Muscle of arm (tissue), 14 donors: ENCODE data around the gene MYH4. TPM values are rescaled to one million over a fixed set of nuclear protein-coding genes. Genes with fewer than 3 reads are reported as not detected.

Experiments
- DNase-seq: peaks from one replicate; pipeline ENCODE4 v3.0.0-alpha.2; 2013
- long read RNA-seq, 11 donors: transcript quantifications; one replicate each; lab custom pipeline, GENCODE V29; 2026
- polyA plus RNA-seq, 12 donors: library from polyadenylated mRNA; unstranded; fragments of 120-200 nt; gene quantifications; one replicate each; pipeline ENCODE4 v1.2.1, GENCODE V29; 2013; ENCODE audit not compliant: insufficient read length in 12 of 12

The MYH4 gene
- 1 to 10 TPM in 2 of 12 donors, under 1 TPM in 9, not detected in 1; 0.07 to 5.1 (median 0.44) TPM for polyA plus RNA-seq
- long read RNA-seq, donor 1, result 0 reads
- long read RNA-seq, donor 2, result 0 reads
- long read RNA-seq, donor 3, result 0 reads
- long read RNA-seq, donor 4, result 0 reads
- long read RNA-seq, donor 5, result 0 reads
- long read RNA-seq, donor 6, result 0 reads
- long read RNA-seq, donor 7, result 0 reads
- long read RNA-seq, donor 8, result 0 reads
- long read RNA-seq, donor 9, result 0 reads
- long read RNA-seq, donor 10, result 0 reads
- long read RNA-seq, donor 11, result 0 reads

- no peak for DNase-seq
Observed at GRCh38 chr17:10469459-10469858, at the start of gene MYH4. MYH4 (minus strand) TSS chr17:10469559; CDS start chr17:10466745, 2,814 bp downstream.

GRCh38 chr17:10518271-10519037 lies 49.1 kb upstream of the MYH4 start, which contains the start of gene MYH1:
MYH1 (minus strand) TSS chr17:10518542; CDS start chr17:10516642, 1,900 bp downstream.
- no peak for DNase-seq

- no peak for DNase-seq
Observed at GRCh38 chr17:10516638-10517037, 47.3 kb upstream of the MYH4 start.

- DNase-seq, result no peak
Observed at GRCh38 chr17:10516065-10516464, 46.7 kb upstream of the MYH4 start.

GRCh38 chr17:10513299-10514067 lies 44.1 kb upstream of the MYH4 start:
- no peak for DNase-seq

- no peak for DNase-seq
Observed at GRCh38 chr17:10512856-10513255, 43.5 kb upstream of the MYH4 start.

GRCh38 chr17:10499950-10500349 lies 30.6 kb upstream of the MYH4 start:
- no peak for DNase-seq

GRCh38 chr17:10492004-10492403 lies 22.6 kb upstream of the MYH4 start:
- DNase-seq, result no peak

- no peak for DNase-seq
Observed at GRCh38 chr17:10482252-10482651, 12.9 kb upstream of the MYH4 start.

GRCh38 chr17:10477701-10478100 lies 8.3 kb upstream of the MYH4 start:
- no peak for DNase-seq

- DNase-seq, result no peak
Observed at GRCh38 chr17:10474536-10474935, 5.2 kb upstream of the MYH4 start.

- DNase-seq, result no peak
Observed at GRCh38 chr17:10471858-10472257, 2.5 kb upstream of the MYH4 start.

GRCh38 chr17:10463402-10463801 lies 6.0 kb downstream of the MYH4 start:
- DNase-seq, result no peak

- DNase-seq, result no peak
Observed at GRCh38 chr17:10460062-10460461, 9.3 kb downstream of the MYH4 start.

- DNase-seq, result no peak
Observed at GRCh38 chr17:10458701-10459100, 10.7 kb downstream of the MYH4 start.

GRCh38 chr17:10457952-10458351 lies 11.4 kb downstream of the MYH4 start:
- DNase-seq, result no peak

GRCh38 chr17:10447026-10447931 lies 22.1 kb downstream of the MYH4 start:
- no peak for DNase-seq

- DNase-seq, result no peak
Observed at GRCh38 chr17:10439816-10440215, 29.5 kb downstream of the MYH4 start.

- no peak for DNase-seq
Observed at GRCh38 chr17:10435096-10435495, 34.3 kb downstream of the MYH4 start.

- no peak for DNase-seq
Observed at GRCh38 chr17:10429421-10430045, 39.8 kb downstream of the MYH4 start.

GRCh38 chr17:10428781-10429180 lies 40.6 kb downstream of the MYH4 start:
- DNase-seq, result no peak
